Endodermal cell (in vitro differentiated cells): ENCODE results near the gene ATP6V1G1. TPM values are rescaled to one million over a fixed set of nuclear protein-coding genes. Genes with fewer than 3 reads are reported as not detected.

Source experiments
- DNase-seq: peaks from one replicate; pipeline ENCODE4 v3.0.0-alpha.2; 2017
- H3K27ac ChIP-seq: 2 replicates; pipeline ENCODE4 v1.5.1; 2013; ENCODE audit warnings: mild to moderate bottlenecking, low read depth, low read length, moderate library complexity
- H3K27me3 ChIP-seq: 2 replicates; pipeline ENCODE4 v1.6.1; 2013; ENCODE audit warnings: mild to moderate bottlenecking, low read length, moderate library complexity; ENCODE audit not compliant: insufficient read depth, control insufficient read depth, poor library complexity, severe bottlenecking
- H3K36me3 ChIP-seq: 2 replicates; pipeline ENCODE4 v1.7.0; 2013; ENCODE audit warnings: mild to moderate bottlenecking, low read length, moderate library complexity; ENCODE audit not compliant: control insufficient read depth, insufficient read depth
- H3K4me1 ChIP-seq: one replicate; pipeline ENCODE4 v1.7.0; 2013; ENCODE audit warnings: low read length; ENCODE audit not compliant: control insufficient read depth, insufficient read depth
- H3K4me3 ChIP-seq: 2 replicates; pipeline ENCODE4 v1.5.1; 2013; ENCODE audit warnings: mild to moderate bottlenecking, low read length, moderate library complexity
- H3K9ac ChIP-seq: 2 replicates; pipeline ENCODE4 v1.6.1; 2013; ENCODE audit warnings: mild to moderate bottlenecking, low read length, moderate library complexity; ENCODE audit not compliant: poor library complexity, severe bottlenecking; ENCODE audit errors: extremely low read depth
- H3K9me3 ChIP-seq: 2 replicates; pipeline ENCODE4 v1.6.1; 2013; ENCODE audit warnings: mild to moderate bottlenecking, low read length, moderate library complexity; ENCODE audit not compliant: control insufficient read depth
- H3K27ac Mint-ChIP-seq: 2 replicates; pipeline ENCODE4 v1.8.0; 2020; ENCODE audit warnings: mixed read lengths
- H3K27me3 Mint-ChIP-seq: 2 replicates; pipeline ENCODE4 v1.8.0; 2021; ENCODE audit warnings: mild to moderate bottlenecking, mixed read lengths; ENCODE audit not compliant: insufficient read depth
- H3K36me3 Mint-ChIP-seq: 2 replicates; pipeline ENCODE4 v1.8.0; 2020; ENCODE audit warnings: low read depth, mixed read lengths
- H3K4me1 Mint-ChIP-seq: 2 replicates; pipeline ENCODE4 v1.8.0; 2020; ENCODE audit warnings: mixed read lengths
- H3K4me3 Mint-ChIP-seq: 2 replicates; pipeline ENCODE4 v1.8.0; 2020; ENCODE audit warnings: mild to moderate bottlenecking, moderate library complexity, mixed read lengths
- H3K9me3 Mint-ChIP-seq: 2 replicates; pipeline ENCODE4 v1.8.0; 2020; ENCODE audit warnings: mild to moderate bottlenecking, mixed read lengths
- CTCF ChIP-seq: fragments of 200-600 bp; sonication (generic); conservative IDR thresholded peaks from 2 replicates; pipeline ENCODE4 v1.5.0; 2021; ENCODE audit warnings: antibody characterized with exemption, mild to moderate bottlenecking
- WGBS, 2 experiments: methylation state at CpG; one replicate each; pipeline versions ENCODE4 v1.1.5 to v1.1.7; 2013; ENCODE audit warnings: missing lambda C conversion rate in 2 of 2, mixed read lengths in 1 of 2; ENCODE audit not compliant: insufficient coverage in 1 of 2, insufficient read length in 1 of 2; 5-methylcytosine and 5-hydroxymethylcytosine counted together
- total RNA-seq, 2 donors: library from RNA; stranded (reverse); fragmentation: NEBNext Ultra II Directional in 1 of 2; extraction: Animal tissue kit (Norgen Biotek cat#: 25700) in 1 of 2; gene quantifications; 2 replicates in 1 of 2; 3 replicates in 1 of 2; pipeline ENCODE4 v1.2.1, GENCODE V29; 2021

Gene ATP6V1G1
- total RNA-seq, 2 donors from 2014 or later = 123 TPM

DNA sequence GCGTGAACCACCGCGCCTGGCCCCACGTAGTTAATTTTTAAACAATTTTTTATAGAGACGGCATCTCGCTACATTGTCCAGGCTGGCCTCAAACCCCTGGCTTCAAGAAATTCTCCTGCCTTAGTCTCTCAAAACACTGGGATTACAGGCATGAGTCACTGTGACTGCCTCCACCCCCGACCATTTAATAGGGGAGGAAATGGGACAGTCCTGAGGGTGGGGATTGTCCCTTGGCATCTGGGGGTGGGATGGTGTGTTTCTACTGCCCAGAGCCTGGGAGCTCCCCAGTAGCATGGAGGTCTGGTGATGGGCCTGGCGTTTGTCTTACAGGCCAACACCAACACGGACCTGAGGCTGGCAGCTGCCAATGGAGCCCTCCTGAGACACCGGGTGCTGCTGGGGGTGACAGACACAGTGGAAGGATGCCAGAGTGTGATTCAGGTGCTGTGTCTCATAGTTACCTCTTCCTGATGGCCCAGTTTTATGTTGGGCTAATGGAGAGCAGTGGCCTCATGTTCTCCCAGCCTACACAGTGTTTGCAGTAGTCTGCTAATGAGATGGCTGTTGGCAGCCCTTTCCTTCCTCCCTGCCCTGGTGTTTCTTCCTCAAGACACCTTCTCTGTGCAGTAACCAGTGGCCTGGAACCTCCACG, 46.0 kb downstream of the ATP6V1G1 start:
- Histone ChIP-seq H3K36me3 (peaks cover 18% of the 10 kb centered on the region), H3K27me3 (no peaks in the 10 kb centered on the region), H3K27ac (no peak overlapping the region), H3K9ac (no peak overlapping the region), H3K9me3 (no peaks in the 10 kb centered on the region), H3K4me3 (no peak overlapping the region), H3K4me1 (no peaks in the 10 kb centered on the region)
- no peaks in the 10 kb centered on the region for H3K9me3 Mint-ChIP-seq
- no peaks in the 10 kb centered on the region for H3K4me1 Mint-ChIP-seq
- peaks cover 35% of the 10 kb centered on the region for H3K36me3 Mint-ChIP-seq
- no peak for TF ChIP-seq CTCF
- no peak overlapping the region for H3K27ac Mint-ChIP-seq
- WGBS, 2 experiments = 91 to 94% methylated on average over 9 to 11 of the region's 11 CpGs
- H3K27me3 Mint-ChIP-seq = no peaks in the 10 kb centered on the region
- no peak overlapping the region for H3K4me3 Mint-ChIP-seq
- no peak for DNase-seq

GRCh38 chr9:114634387-114634786, 46.8 kb downstream of the ATP6V1G1 start:
- no peak overlapping the region for H3K4me3 Mint-ChIP-seq
- Histone ChIP-seq H3K9me3 (no peaks in the 10 kb centered on the region), H3K4me3 (no peak overlapping the region), H3K27ac (no peak overlapping the region), H3K4me1 (no peaks in the 10 kb centered on the region), H3K36me3 (peaks cover 12% of the 10 kb centered on the region), H3K9ac (no peak overlapping the region), H3K27me3 (no peaks in the 10 kb centered on the region)
- H3K4me1 Mint-ChIP-seq = no peaks in the 10 kb centered on the region
- WGBS, 2 experiments = 91% methylated on average over 5 to 6 of the region's 6 CpGs
- H3K27me3 Mint-ChIP-seq = no peaks in the 10 kb centered on the region
- no peak for DNase-seq
- peaks cover 29% of the 10 kb centered on the region for H3K36me3 Mint-ChIP-seq
- H3K9me3 Mint-ChIP-seq = no peaks in the 10 kb centered on the region
- H3K27ac Mint-ChIP-seq = no peak overlapping the region
- TF ChIP-seq CTCF = no peak

DNA sequence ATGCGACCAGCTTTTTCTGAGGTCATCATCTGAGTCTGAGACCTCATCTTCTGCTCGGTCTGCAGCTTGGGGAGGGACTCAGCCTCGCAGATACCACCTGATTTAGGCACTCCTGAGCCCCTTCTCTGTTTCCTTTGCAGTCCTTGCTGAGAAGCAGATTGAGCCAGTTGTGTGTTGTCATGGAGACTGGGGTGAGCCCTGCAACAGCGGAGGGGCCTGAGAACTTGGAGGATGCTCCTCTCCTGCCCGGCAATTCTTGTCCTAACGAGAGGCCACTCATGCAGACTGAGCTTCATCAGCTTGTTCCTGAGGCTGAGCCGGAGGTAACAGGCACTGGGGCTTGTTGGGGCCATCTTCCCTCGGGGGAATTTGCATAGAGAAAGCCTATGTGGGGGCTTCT, 50.8 kb downstream of the ATP6V1G1 start:
- peaks cover 26% of the 10 kb centered on the region for H3K36me3 Mint-ChIP-seq
- 90 to 95% methylated on average over 2 to 8 of the region's 8 CpGs for WGBS, 2 experiments

More for the DNA sequence above, 50.8 kb downstream of the ATP6V1G1 start:
- no peaks in the 10 kb centered on the region for H3K27me3 ChIP-seq
- Mint-ChIP-seq H3K27ac (no peak overlapping the region), H3K4me3 (no peak overlapping the region), H3K27me3 (no peaks in the 10 kb centered on the region), H3K4me1 (no peaks in the 10 kb centered on the region), H3K9me3 (no peaks in the 10 kb centered on the region)
- peaks cover 10% of the 10 kb centered on the region for H3K36me3 ChIP-seq
- H3K4me3 ChIP-seq = no peak overlapping the region
- no peaks in the 10 kb centered on the region for H3K9me3 ChIP-seq
- TF ChIP-seq CTCF = no peak
- DNase-seq = no peak
- H3K9ac ChIP-seq = no peak overlapping the region
- H3K27ac ChIP-seq = no peak overlapping the region
- H3K4me1 ChIP-seq = no peaks in the 10 kb centered on the region
